HG02571 (cell line): ENCODE measurements around the gene RUBCN.
A peak's percentile ranks its signal among the peaks of the same experiment; 100 is the strongest.
"Not testable (repeated sequence)": the region's sequence is repeated elsewhere in the genome, so short reads cannot be mapped to it uniquely, and the experiment has no call there.

Source experiments
- ATAC-seq: cut with Tn5 transposase; IDR thresholded peaks from one replicate; pipeline ENCODE4 v1.9.1; 2021; ENCODE audit warnings: mild to moderate bottlenecking, moderate library complexity; ENCODE audit not compliant: unreplicated experiment

RUBCN gene

DNA sequence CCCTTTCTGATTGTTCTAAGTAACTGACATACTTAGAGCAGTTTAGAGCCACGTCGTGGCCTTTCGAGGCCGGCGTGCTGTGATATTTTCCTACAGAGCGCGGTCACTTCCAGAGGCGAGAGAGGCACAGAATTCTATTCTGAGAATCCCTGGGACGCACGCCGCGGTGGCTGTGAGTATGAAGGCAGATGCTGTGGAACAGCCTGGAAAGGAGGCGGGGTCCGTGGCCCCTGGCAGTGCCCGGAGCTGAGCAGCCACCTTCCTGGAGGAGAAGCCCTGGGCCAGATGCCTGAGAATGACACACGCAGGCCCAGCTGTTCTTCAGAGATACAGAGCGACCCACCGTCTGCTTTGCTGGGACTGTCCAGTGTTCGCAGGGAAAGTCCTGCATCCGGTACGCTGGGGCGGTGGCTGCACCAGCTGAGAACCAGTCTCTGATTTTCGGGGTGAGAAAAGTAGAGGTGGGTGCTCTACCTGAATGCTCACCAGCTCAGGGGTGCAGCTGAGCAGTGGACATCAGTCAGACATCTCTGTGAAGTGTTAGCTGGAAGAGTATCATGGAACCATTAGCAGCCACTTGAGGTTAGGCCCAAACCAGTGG, 75.4 kb downstream of the RUBCN start:
- not testable (repeated sequence) for ATAC-seq

DNA sequence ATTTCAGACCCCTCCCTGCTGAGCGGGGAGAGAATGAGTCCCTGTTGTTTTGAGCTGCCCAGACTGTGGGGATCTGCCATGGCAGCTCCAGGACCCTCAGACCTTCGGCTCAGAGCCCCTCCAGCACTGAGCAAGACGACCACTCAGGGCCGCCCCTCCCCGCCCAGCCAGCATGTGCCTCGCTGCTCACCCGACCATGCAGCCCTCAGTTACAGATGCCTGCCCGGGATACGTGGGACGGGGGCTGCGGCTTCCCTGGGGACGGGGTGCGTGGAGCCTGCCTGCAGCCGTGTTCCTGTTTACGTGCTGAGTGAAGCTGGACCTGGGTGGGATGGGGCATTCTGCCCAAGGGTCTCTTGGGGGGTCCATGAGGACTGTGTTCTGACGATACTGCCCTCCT, 77.0 kb downstream of the RUBCN start:
- not testable (repeated sequence) for ATAC-seq

GRCh38 chr3:197659144-197659543, 77.6 kb downstream of the RUBCN start:
- ATAC-seq = peak; percentile 74

- ATAC-seq = not testable (repeated sequence)
Measured at GRCh38 chr3:197658706-197659105, 78.0 kb downstream of the RUBCN start.

GRCh38 chr3:197657541-197658292, 79.0 kb downstream of the RUBCN start:
- ATAC-seq = not testable (repeated sequence)

DNA sequence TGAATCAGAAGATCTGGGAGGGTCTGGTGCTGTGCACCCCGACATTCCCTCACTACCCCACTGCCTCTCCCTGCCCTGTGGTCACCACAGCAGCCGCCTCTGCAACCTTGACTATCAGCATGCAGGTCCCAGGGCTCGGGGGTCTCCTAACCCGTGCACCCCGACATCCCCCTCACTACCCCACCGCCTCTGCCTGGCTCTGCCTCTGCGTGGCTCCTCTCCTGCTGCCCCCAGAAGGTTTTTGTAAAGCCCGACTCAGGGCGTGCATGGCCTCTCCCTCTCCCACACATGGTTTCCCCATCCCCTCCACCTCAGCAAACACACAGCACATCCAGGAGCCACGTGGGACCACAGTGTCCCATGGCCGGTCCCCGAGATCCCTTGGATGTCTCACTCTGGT, 79.7 kb downstream of the RUBCN start:
- ATAC-seq = not testable (repeated sequence)

DNA sequence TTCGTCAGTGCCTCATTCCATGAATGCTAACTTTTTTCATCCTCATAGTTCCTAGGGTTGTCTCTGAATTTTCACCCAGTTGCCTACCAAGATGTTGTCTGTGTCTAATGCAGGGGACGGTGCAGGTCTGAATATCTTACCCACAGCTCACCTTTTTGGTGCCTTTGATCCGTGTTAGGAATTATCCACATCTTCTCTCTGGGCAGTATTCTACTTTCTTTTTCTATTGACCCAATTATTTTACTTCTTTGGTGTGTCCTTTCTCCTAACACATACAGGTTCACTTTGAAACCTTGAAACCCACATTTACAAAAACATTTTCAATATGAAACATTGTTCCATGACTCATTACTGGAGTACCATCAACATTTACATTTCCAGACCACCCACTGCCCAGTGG, 80.6 kb downstream of the RUBCN start:
- not testable (repeated sequence) for ATAC-seq

DNA sequence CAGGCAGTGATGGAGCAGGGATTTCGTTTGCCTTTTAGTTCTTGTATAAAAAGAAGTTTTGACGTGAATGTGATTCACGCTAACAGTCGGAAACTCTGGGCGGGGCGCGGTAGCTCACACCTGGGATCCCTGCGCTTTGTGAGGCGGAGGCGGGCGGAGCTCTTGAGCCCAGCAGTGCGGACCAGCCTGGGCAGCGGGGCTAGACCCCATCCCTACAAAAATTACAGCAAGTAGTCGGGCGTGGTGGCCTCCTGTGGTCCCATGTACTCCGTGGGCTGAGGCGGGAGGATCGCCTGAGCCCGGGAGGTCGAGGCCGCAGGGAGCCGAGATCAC, 81.7 kb downstream of the RUBCN start:
- peak; percentile 1 for ATAC-seq

- ATAC-seq = peak; percentile 80
Measured at GRCh38 chr3:197654090-197654997, 82.4 kb downstream of the RUBCN start.

GRCh38 chr3:197652860-197653259, 83.8 kb downstream of the RUBCN start:
- ATAC-seq = not testable (repeated sequence)

- not testable (repeated sequence) for ATAC-seq
Measured at GRCh38 chr3:197647649-197648048, 89.1 kb downstream of the RUBCN start.

GRCh38 chr3:197647191-197647590, 89.5 kb downstream of the RUBCN start:
- ATAC-seq = not testable (repeated sequence)

DNA sequence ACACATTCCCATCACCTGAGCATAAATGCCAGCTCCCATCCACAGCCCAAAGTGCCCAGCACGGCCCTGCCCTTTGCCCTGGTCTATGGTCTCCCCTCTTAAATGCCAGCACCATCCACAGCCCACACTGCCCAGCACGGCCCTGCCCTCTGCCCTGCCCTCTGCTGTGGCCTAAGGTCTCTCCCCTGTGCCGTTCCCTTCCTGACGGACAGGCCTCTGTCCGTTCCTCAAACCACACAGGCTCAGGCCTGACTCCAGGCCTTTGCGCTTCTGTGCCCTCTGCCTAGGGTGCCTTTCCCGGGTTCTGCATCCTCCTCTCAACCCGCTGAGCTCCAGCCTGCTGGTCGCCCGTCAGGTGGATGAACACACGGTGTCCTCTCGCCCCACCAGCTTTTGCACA, 90.4 kb downstream of the RUBCN start:
- ATAC-seq = not testable (repeated sequence)

DNA sequence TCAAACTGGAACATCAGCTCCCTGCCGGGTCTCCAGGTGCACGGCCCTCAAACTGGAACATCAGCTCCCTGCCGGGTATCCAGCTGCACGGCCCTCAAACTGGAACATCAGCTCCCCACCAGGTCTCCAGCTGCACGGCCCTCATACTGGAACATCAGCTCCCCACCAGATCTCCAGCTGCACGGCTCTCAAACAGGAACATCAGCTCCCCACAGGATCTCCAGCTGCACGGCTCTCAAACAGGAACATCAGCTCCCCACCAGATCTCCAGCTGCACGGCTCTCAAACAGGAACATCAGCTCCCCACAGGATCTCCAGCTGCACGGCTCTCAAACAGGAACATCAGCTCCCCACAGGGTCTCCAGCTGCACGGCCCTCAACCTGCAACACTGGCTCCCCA, 99.1 kb downstream of the RUBCN start:
- ATAC-seq = not testable (repeated sequence)

GRCh38 chr3:197631989-197632388, 104.7 kb downstream of the RUBCN start:
- not testable (repeated sequence) for ATAC-seq

DNA sequence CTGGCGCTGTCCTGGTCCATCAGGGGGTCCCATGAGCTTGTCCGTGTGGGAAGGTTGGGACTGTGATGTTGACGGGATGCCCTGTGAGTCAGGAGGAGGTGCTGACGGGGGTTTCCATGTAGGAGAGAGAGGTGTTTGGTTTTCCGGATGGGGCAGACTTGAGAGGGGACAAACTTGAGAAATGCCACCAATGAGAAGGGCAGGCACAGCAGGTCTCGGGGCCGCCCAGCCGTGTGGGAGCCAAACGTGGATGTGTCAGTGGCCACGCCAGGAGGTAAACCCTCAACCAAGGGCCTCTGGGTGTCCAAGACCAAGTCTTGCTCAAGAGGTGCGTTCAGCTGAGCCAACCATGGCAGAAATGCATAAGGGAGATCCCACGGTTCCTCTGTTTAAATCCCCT, 105.9 kb downstream of the RUBCN start:
- ATAC-seq = not testable (repeated sequence)

- ATAC-seq = not testable (repeated sequence)
Measured at GRCh38 chr3:197629286-197629685, 107.4 kb downstream of the RUBCN start.

DNA sequence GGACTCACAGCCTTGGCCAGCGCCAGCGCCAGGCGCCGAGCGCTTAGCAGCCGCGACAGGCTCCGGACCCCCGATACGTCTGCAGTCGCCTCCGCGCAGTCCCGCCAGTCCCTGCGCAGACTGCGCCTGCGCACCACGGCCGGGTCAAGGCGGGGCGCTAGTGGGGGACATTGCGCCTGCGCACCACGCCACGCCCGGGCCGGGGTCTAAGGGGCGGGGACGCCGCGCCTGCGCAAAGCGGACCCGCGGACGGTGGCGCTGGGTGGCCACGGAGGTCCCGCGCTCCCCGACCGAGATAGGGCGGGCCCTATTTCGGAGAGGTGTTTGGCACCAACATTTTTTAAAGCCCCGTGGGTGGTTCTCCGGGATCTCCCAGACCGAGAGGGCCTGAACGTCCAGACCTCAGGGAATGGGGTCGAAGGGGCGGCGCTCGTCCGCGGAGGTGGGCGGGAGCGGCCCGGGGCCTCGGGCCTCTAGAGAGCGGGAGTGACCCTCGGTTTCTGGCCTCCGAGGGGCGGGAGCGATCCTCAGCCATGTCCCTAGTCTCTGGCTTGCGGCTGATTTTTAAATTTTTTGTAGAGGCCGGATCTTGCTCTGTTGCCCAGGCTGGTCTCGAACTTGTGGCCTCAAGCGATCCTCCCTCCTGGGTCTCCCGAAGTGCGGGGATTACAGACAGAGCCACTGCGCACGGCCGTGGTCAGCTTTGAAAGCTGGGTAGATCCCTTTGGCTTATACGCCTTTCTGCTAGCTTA, 108.8 kb downstream of the RUBCN start:
- ATAC-seq = peak; percentile 46

DNA sequence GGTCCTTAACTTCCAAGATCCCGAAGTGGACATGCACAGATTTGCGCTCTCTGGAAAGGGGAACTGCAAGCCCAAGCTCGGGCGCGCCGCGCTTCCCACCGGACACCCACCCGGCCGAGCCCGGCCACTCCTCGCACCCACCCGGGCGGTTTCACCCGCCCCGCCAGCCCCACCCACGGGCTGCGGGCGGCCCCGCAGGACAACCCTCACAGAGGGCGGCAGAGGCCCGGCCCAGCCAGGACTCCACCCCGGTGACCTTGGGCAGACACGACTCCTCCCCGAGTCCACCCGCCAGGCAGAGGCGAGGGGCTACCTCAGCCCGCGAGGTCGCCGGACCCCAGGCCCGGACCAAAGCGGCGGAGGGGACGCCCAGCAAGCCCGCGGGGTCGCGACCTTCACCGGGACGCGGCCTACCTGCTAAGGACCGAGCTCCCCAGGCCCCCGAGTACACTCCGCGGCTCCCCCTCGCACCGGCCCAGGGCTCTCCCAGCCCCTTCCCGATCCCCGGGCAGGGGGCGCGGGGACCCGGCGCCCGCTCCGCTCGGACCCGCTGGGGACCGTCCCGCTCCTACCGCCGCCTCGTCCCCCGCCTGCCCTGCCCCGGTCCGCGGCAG, 109.4 kb downstream of the RUBCN start:
- ATAC-seq = peak; percentile 42

DNA sequence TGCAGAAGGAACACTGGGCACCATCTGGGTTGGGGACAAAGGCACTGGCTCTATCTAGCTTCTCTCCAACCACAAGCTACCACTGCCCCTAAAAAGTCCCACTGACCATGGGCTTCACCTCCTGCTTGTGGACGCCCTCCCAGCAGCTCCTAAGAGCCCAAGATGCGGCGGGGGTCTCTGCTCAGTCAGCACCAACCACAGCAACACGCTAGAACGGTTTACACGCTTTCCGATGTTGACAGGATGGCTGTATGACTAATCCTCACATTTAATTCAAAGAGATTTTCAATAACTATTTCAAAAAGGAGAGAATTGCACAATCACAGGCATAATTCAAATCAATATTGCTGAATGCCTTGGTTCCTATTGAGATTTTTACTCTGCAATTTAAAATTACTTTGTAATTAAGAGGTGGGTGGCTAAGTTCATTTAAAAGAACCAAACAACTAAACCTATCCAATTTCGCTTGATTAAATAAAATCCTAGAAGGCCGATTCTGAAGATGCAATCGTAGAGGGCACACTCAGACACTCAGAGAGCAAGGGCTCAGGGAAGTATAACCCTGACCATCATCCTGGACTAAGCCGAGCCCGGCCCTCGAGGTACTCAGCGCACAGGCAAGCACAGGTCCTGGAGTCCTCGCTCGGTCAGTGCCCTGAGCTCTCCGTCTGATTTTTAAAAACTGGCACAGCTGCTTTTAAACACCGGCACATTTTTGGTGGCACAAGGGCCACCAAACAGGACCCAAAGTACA, 110.1 kb downstream of the RUBCN start:
- not testable (repeated sequence) for ATAC-seq
